Metanephros (tissue), 1 donor: ENCODE measurements around the gene PCDHB16. TPM values are rescaled to one million over a fixed set of nuclear protein-coding genes. Genes with fewer than 3 reads are reported as not detected.

Experiments
- total RNA-seq: library from RNA; depleted of rRNA; stranded (reverse); fragments of >200 nt; gene quantifications from one replicate; pipeline ENCODE4 v1.2.3, GENCODE V29; 2014

The PCDHB16 gene
- 7.8 TPM for total RNA-seq

GRCh38 chr5:141182248-141182647 lies at the start of gene PCDHB16:
PCDHB16 (plus strand) TSS chr5:141182387; CDS start chr5:141182560, 173 bp downstream.

GRCh38 chr5:141135030-141135717 lies 47.0 kb upstream of the PCDHB16 start, which contains the start of gene PCDHB5:
PCDHB5 (plus strand) TSS chr5:141135206; CDS start chr5:141135435, 229 bp downstream.

GRCh38 chr5:141149812-141150211 lies 32.4 kb upstream of the PCDHB16 start, which contains the start of gene PCDHB6:
PCDHB6 (plus strand) TSS chr5:141150057; CDS start chr5:141150258, 201 bp downstream.

GRCh38 chr5:141172381-141173204 lies 9.6 kb upstream of the PCDHB16 start, which contains the start of gene PCDHB7:
PCDHB7 (plus strand) TSS chr5:141172644; CDS start chr5:141172836, 192 bp downstream.

GRCh38 chr5:141177577-141178191 lies 4.5 kb upstream of the PCDHB16 start, which contains the start of gene PCDHB8:
PCDHB8 (plus strand) TSS chr5:141177790; CDS start chr5:141178035, 245 bp downstream.

GRCh38 chr5:141186897-141187512 lies 4.8 kb downstream of the PCDHB16 start, which contains the start of gene PCDHB9:
PCDHB9 (plus strand) TSS chr5:141187161; CDS start chr5:141187319, 158 bp downstream.

GRCh38 chr5:141192110-141192725 lies 10.0 kb downstream of the PCDHB16 start, which contains the start of gene PCDHB10:
PCDHB10 (plus strand) TSS chr5:141192353; CDS start chr5:141192553, 200 bp downstream.

GRCh38 chr5:141199359-141200235 lies 17.4 kb downstream of the PCDHB16 start, which contains the start of gene PCDHB11:
PCDHB11 (plus strand) TSS chr5:141199627; CDS start chr5:141199775, 148 bp downstream.

GRCh38 chr5:141208478-141208877 lies 26.3 kb downstream of the PCDHB16 start, which contains the start of gene PCDHB12:
PCDHB12 (plus strand) TSS chr5:141208719; CDS start chr5:141208908, 189 bp downstream.

GRCh38 chr5:141213656-141214339 lies 31.6 kb downstream of the PCDHB16 start, which contains the start of gene PCDHB13:
PCDHB13 (plus strand) TSS chr5:141213919; CDS start chr5:141214124, 205 bp downstream.

GRCh38 chr5:141223112-141223783 lies 41.1 kb downstream of the PCDHB16 start, which contains the start of gene PCDHB14:
PCDHB14 (plus strand) TSS chr5:141223343; CDS start chr5:141223506, 163 bp downstream.

Other genes starting within 250 kb of the PCDHB16 start
- 5.8 TPM for gene PCDHAC2, start 215.9 kb upstream of the PCDHB16 start, total RNA-seq
- gene PCDHB1, start 131.0 kb upstream of the PCDHB16 start, total RNA-seq: 0.18 TPM
- 6.2 TPM for gene PCDHB2, start 87.8 kb upstream of the PCDHB16 start, total RNA-seq
- 5.3 TPM for gene PCDHB3, start 81.9 kb upstream of the PCDHB16 start, total RNA-seq
- gene PCDHB4, start 60.6 kb upstream of the PCDHB16 start, total RNA-seq: 3.8 TPM
- 13.4 TPM for gene PCDHB5, start 47.2 kb upstream of the PCDHB16 start, total RNA-seq
- gene PCDHB6, start 32.3 kb upstream of the PCDHB16 start, total RNA-seq: 2.2 TPM
- gene PCDHB7, start 9.7 kb upstream of the PCDHB16 start, total RNA-seq: 4.4 TPM
- gene PCDHB8, start 4.6 kb upstream of the PCDHB16 start, total RNA-seq: 2.6 TPM
- gene PCDHB9, start 4.8 kb downstream of the PCDHB16 start, total RNA-seq: 3.3 TPM
- gene PCDHB10, start 10.0 kb downstream of the PCDHB16 start, total RNA-seq: 6.2 TPM
- 8.5 TPM for gene PCDHB11, start 17.2 kb downstream of the PCDHB16 start, total RNA-seq
- 9.3 TPM for gene PCDHB12, start 26.3 kb downstream of the PCDHB16 start, total RNA-seq
- gene PCDHB13, start 31.5 kb downstream of the PCDHB16 start, total RNA-seq: 7.9 TPM
- 8.6 TPM for gene PCDHB14, start 41.0 kb downstream of the PCDHB16 start, total RNA-seq
- 11.0 TPM for gene PCDHB15, start 63.0 kb downstream of the PCDHB16 start, total RNA-seq
- 0.35 TPM for gene SLC25A2, start 121.7 kb downstream of the PCDHB16 start, total RNA-seq
- 76.2 TPM for gene TAF7, start 138.4 kb downstream of the PCDHB16 start, total RNA-seq
- gene PCDHGA1, start 148.1 kb downstream of the PCDHB16 start, total RNA-seq: 1.1 TPM
- 10.2 TPM for gene PCDHGA2, start 156.4 kb downstream of the PCDHB16 start, total RNA-seq
- 4.8 TPM for gene PCDHGA3, start 161.4 kb downstream of the PCDHB16 start, total RNA-seq
- 6.0 TPM for gene PCDHGB1, start 167.7 kb downstream of the PCDHB16 start, total RNA-seq
- gene PCDHGA4, start 172.6 kb downstream of the PCDHB16 start, total RNA-seq: 6.4 TPM
- gene PCDHGB2, start 177.6 kb downstream of the PCDHB16 start, total RNA-seq: 8.8 TPM
- gene PCDHGA5, start 181.8 kb downstream of the PCDHB16 start, total RNA-seq: 8.7 TPM
- 7.1 TPM for gene PCDHGB3, start 187.9 kb downstream of the PCDHB16 start, total RNA-seq
- 10.3 TPM for gene PCDHGA6, start 191.5 kb downstream of the PCDHB16 start, total RNA-seq
- 8.0 TPM for gene PCDHGA7, start 200.4 kb downstream of the PCDHB16 start, total RNA-seq
- 14.1 TPM for gene PCDHGB4, start 205.3 kb downstream of the PCDHB16 start, total RNA-seq
- 6.2 TPM for gene PCDHGA8, start 210.2 kb downstream of the PCDHB16 start, total RNA-seq
- gene PCDHGB5, start 215.6 kb downstream of the PCDHB16 start, total RNA-seq: 14.1 TPM
- gene PCDHGA9, start 220.4 kb downstream of the PCDHB16 start, total RNA-seq: 9.8 TPM
- gene PCDHGB6, start 225.6 kb downstream of the PCDHB16 start, total RNA-seq: 12.3 TPM
- 9.1 TPM for gene PCDHGA10, start 230.6 kb downstream of the PCDHB16 start, total RNA-seq
- 15.8 TPM for gene PCDHGB7, start 235.3 kb downstream of the PCDHB16 start, total RNA-seq
- 10.0 TPM for gene PCDHGA11, start 238.7 kb downstream of the PCDHB16 start, total RNA-seq
- gene PCDHGA12, start 248.1 kb downstream of the PCDHB16 start, total RNA-seq: 10.0 TPM